ENCODE results near the gene MYL5. TPM values are rescaled to one million over a fixed set of nuclear protein-coding genes. Genes with fewer than 3 reads are reported as not detected.

The MYL5 gene
- total and polyA plus RNA-seq, 2 of the 13 experiments (the other 11 are each of a cell fraction or from before 2014, with no cell fraction given): 6.5 to 16.0 TPM

- TF ChIP-seq SOX5 (CRISPR knock-in tag; IDR thresholded peaks at IDR 0.05; ENCODE audit: borderline replicate concordance): peak; percentile 24; the same call in 1 of the 2 replicates
- no peak for TF ChIP-seq GRHL1 (CRISPR knock-in tag; conservative IDR thresholded peaks at IDR 0.05)
- no peak for TF ChIP-seq ATM (IDR thresholded peaks at IDR 0.05; ENCODE audit: borderline replicate concordance)
- no peak for TF ChIP-seq TRIM22 (IDR thresholded peaks at IDR 0.05)
- TF ChIP-seq CENPX (CRISPR knock-in tag; IDR thresholded peaks at IDR 0.05): no peak
- no peak for TF ChIP-seq ISX (CRISPR knock-in tag; conservative IDR thresholded peaks at IDR 0.05)
- TF ChIP-seq HNF4G (IDR thresholded peaks at IDR 0.05; ENCODE audit: borderline replicate concordance, low read depth, low read length): no peak
- TF ChIP-seq HNF4G (CRISPR knock-in tag; IDR thresholded peaks at IDR 0.05; ENCODE audit: borderline replicate concordance, low read depth): no peak
- no peak; the same call in 1 of the 2 replicates for TF ChIP-seq ZFY (CRISPR knock-in tag; IDR thresholded peaks at IDR 0.05)
- no peak for TF ChIP-seq GZF1 (CRISPR knock-in tag; IDR thresholded peaks at IDR 0.05)
- TF ChIP-seq ZNF207 (IDR thresholded peaks at IDR 0.05; ENCODE audit: borderline replicate concordance): no peak
- TF ChIP-seq NFE2 (CRISPR knock-in tag; IDR thresholded peaks at IDR 0.05): no peak
- TF ChIP-seq ZNF580 (CRISPR knock-in tag; IDR thresholded peaks at IDR 0.05; ENCODE audit: borderline replicate concordance, low read depth): 0 out of 2 replicates have a peak, but pooled peaks have one; percentile 58
- TF ChIP-seq NONO (IDR thresholded peaks at IDR 0.05): no peak
- TF ChIP-seq NONO (CRISPR knock-in tag; conservative IDR thresholded peaks at IDR 0.05): peak; percentile 53
- TF ChIP-seq ZMYM4 (CRISPR knock-in tag; IDR thresholded peaks at IDR 0.05): no peak
- TF ChIP-seq ZSCAN25 (CRISPR knock-in tag; IDR thresholded peaks at IDR 0.05): no peak
- no peak for TF ChIP-seq ZNF3 (CRISPR knock-in tag; IDR thresholded peaks at IDR 0.05)
- no peak; the same call in 1 of the 2 replicates for TF ChIP-seq TBX2 (CRISPR knock-in tag; IDR thresholded peaks at IDR 0.05; ENCODE audit: borderline replicate concordance)
- TF ChIP-seq ZBTB39 (CRISPR knock-in tag; IDR thresholded peaks at IDR 0.05): no peak
- TF ChIP-seq NR2C2 (CRISPR knock-in tag; IDR thresholded peaks at IDR 0.05; ENCODE audit: borderline replicate concordance): no peak
- peak; percentile 85; the same call in 1 of the 2 replicates for TF ChIP-seq ZNF44 (CRISPR knock-in tag; IDR thresholded peaks at IDR 0.05)
- no peak for TF ChIP-seq RFXAP (CRISPR knock-in tag; IDR thresholded peaks at IDR 0.05; ENCODE audit: borderline replicate concordance)
- no peak for TF ChIP-seq ZEB1 (IDR thresholded peaks at IDR 0.05; ENCODE audit: insufficient replicate concordance, low read depth)
- TF ChIP-seq ZSCAN20 (CRISPR knock-in tag; IDR thresholded peaks at IDR 0.05; ENCODE audit: borderline replicate concordance): no peak
- no peak for TF ChIP-seq MTF2 (CRISPR knock-in tag; IDR thresholded peaks at IDR 0.05; ENCODE audit: borderline replicate concordance)
Measured at GRCh38 chr4:677431-678293, 3.3 kb downstream of the MYL5 start (continued).
